Activated CD4-positive, CD25-positive, alpha-beta regulatory T cell treated with anti-CD3 and anti-CD28 coated beads, Interleukin-2, amount 50 U/mL, for 24 hours (primary cell): ENCODE data around the gene TMEM238L.
"Not testable (repeated sequence)": the region's sequence is repeated elsewhere in the genome, so short reads cannot be mapped to it uniquely, and the experiment has no call there.

Experiments used
- ATAC-seq, 2 donors: fragments of 150-1000 bp; cut with Tn5 transposase; one replicate each; pipeline ENCODE4 v1.10.0; 2021; ENCODE audit warnings: mild to moderate bottlenecking in 1 of 2, moderate library complexity in 1 of 2

Gene TMEM238L

GRCh38 chr17:10803830-10804475 lies at the start of gene TMEM238L:
Gene TMEM238L (minus strand): TSS chr17:10804099. CDS start chr17:10803963, 136 bp downstream.
- no peak for ATAC-seq

- not testable (repeated sequence) for ATAC-seq
Observed at GRCh38 chr17:10846636-10847035, 42.7 kb upstream of the TMEM238L start.

GRCh38 chr17:10845388-10845751 lies 41.5 kb upstream of the TMEM238L start:
- ATAC-seq = no peak

GRCh38 chr17:10844621-10845387 lies 40.9 kb upstream of the TMEM238L start:
- ATAC-seq = peak; percentile 74 to 77

GRCh38 chr17:10843811-10844210 lies 39.9 kb upstream of the TMEM238L start:
- no peak for ATAC-seq

- ATAC-seq = no peak
Observed at GRCh38 chr17:10842658-10843057, 38.8 kb upstream of the TMEM238L start.

GRCh38 chr17:10838682-10839081 lies 34.8 kb upstream of the TMEM238L start:
- ATAC-seq = no peak

- ATAC-seq = no peak
Observed at GRCh38 chr17:10837921-10838320, 34.0 kb upstream of the TMEM238L start, which contains the start of gene PIRT. Gene PIRT (minus strand): TSS chr17:10838087. CDS start chr17:10825645, 12,442 bp downstream.

GRCh38 chr17:10836966-10837590 lies 33.2 kb upstream of the TMEM238L start:
- ATAC-seq = no peak

GRCh38 chr17:10836145-10836544 lies 32.2 kb upstream of the TMEM238L start:
- ATAC-seq = no peak

GRCh38 chr17:10831696-10832095 lies 27.8 kb upstream of the TMEM238L start:
- no peak for ATAC-seq

- no peak for ATAC-seq
Observed at GRCh38 chr17:10827898-10828552, 24.1 kb upstream of the TMEM238L start.

- no peak for ATAC-seq
Observed at GRCh38 chr17:10824874-10825273, 21.0 kb upstream of the TMEM238L start.

- ATAC-seq = no peak
Observed at GRCh38 chr17:10821770-10822169, 17.9 kb upstream of the TMEM238L start.

GRCh38 chr17:10821054-10821453 lies 17.2 kb upstream of the TMEM238L start:
- ATAC-seq = no peak

- no peak for ATAC-seq
Observed at GRCh38 chr17:10815319-10815718, 11.4 kb upstream of the TMEM238L start.

GRCh38 chr17:10814075-10814474 lies 10.2 kb upstream of the TMEM238L start:
- no peak for ATAC-seq

GRCh38 chr17:10812674-10813073 lies 8.8 kb upstream of the TMEM238L start:
- ATAC-seq = no peak

GRCh38 chr17:10809605-10810004 lies 5.7 kb upstream of the TMEM238L start:
- ATAC-seq = no peak

- ATAC-seq = no peak
Observed at GRCh38 chr17:10807704-10808128, 3.8 kb upstream of the TMEM238L start.

- ATAC-seq = no peak
Observed at GRCh38 chr17:10806545-10807262, 2.8 kb upstream of the TMEM238L start.

- ATAC-seq = no peak
Observed at GRCh38 chr17:10805911-10806310, 2.0 kb upstream of the TMEM238L start.

GRCh38 chr17:10804546-10804945 lies 647 bp upstream of the TMEM238L start:
- no peak for ATAC-seq
